DMS153 treated with DMSO at 0.1 percent for 48 hours (cell line): ENCODE results near the gene IMMP1L.

ENCODE experiments used
- DNase-seq: peaks from one replicate; lab custom pipeline; 2025; ENCODE audit not compliant: unreplicated experiment; lab: John Stamatoyannopoulos, UW

IMMP1L gene

DNA sequence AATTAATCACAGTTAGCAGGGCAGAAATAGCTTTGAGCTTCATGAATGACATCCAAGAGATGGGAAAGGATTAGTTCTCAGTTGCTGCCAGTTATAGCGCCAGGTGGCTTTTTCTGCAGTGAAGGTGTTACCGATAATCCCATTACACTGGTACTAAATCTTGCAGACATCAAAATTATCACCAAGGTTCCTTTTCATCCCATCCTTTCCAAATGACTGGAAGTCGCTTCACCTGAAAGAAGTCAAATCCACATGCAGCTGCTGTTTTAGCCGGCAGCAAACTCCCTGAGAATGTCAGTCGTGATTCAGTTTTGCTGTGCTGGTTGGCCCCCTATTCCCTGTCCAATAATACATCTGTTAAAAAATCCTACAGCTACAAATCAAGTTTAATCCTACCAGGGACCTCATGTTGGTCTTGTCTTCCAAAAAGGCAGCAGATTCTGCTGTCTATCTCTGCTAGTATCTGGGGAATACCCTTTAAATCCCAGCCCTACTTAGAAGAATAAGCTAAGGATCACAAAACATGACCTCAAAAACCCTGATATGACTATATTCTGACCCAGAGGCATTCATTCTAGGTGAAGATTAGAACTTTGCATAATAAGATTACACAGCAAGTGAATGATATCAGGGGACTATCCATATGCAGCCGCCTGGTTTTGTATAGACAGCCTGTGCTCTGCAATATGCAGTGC, 31.7 kb downstream of the IMMP1L start:
- no peak for DNase-seq

DNA sequence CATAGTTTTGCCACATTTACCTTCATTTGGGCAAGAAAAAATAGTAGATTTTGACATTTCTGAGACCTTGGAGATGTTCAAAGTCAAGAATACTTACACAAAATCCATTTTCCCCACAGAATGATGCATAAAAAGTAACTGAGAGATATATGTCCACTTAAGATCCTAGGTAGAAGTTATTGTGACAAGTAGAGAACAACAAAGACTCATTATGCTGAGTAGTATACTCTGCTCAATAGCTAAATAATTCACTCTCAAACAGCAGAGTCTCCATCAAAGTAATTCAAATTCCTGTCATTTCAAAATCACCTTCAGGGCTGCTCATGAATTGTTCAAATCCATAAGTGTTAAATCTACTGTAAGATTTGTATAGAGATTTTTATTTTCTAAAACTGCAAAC, 35.3 kb downstream of the IMMP1L start:
- no peak for DNase-seq

DNA sequence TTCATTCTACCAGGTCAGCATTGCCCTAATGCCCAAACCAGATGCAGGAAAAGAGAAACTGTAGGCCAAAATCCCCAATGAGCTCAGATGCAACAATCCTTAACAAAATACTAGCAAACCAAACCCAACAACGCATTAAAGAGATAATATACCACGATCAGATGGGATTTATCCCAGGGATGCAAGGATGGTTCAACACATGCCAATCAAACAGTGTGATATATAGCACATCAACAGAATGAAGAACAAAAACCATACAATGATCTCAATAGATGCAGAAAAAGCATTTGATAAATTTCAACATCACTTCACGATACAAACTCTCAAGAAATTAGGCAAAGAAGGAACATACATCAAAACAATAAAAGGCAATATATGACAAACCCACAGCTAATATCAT, 45.0 kb downstream of the IMMP1L start:
- no peak for DNase-seq

DNA sequence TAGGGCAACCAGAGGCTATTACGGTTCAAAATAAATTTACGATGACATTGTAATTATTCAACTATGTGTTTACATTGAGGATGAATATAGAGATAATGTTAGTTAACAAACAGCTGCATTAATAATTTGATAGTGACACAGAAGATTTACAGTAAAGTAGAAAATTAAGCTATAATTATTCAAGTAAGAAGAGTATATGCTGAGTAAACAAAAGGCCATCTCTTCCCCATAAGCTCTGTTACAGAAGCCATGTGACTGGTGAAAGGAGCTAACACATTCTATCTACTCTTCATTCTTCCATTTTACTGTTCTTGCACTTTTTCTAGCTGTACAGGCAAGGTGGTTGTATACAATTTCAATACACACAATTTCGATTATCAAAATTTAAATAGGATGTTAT, 54.2 kb downstream of the IMMP1L start:
- no peak for DNase-seq

DNA sequence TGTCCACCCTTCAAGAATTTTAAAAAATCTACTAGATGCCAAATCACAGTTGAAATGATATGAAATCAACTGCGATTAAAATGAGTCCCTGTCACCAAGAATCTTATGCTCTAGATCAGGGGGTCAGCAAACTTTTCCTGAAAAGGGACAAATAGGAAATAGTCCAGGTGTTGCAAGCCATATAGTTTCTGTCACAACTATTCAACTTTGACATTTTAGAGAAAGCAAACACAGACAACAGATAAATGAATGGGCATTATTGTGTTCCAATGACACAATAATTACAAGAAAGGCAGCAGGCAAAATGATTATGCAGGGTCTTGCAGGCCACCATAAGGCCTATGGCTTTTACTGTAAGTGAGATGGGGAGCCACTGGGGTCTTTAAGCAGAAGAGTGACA, 58.6 kb downstream of the IMMP1L start:
- no peak for DNase-seq

DNA sequence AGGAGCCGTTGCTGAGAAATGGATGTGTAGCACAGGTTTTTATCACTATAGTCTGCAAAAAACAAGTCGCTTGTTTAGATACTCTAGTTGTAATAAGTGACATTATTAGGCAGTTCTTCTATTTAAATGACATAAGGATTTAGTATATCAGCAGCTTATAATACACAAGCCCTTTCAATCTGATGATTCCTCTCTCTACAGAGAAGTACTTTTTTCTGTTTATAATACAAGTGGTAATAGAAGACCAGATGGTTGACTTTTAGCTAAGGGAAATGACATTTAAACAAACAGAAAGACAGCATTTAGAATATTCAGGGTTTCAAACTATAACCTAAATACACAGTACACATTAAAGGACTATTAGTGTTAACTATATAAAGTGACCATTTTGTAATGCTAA, 60.4 kb downstream of the IMMP1L start:
- DNase-seq: no peak

DNA sequence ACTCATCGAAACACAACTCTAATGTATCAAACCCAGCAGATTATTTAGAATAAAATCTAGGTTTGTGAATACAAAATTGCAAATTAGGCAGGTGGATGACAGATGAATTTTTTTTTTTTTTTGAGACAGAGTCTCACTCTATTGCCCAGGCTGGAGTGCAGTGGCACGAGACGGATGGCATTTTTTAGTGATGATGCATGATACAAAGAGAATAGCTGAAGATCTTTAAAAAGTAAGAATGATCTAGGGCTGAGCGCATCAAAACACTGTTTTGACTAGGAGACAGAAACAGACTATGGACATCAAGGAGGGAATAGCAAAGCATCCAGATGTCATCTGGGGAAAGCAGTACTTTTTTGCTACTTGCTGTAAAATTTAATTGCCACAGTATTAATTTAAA, 63.8 kb downstream of the IMMP1L start:
- DNase-seq: no peak

DNA sequence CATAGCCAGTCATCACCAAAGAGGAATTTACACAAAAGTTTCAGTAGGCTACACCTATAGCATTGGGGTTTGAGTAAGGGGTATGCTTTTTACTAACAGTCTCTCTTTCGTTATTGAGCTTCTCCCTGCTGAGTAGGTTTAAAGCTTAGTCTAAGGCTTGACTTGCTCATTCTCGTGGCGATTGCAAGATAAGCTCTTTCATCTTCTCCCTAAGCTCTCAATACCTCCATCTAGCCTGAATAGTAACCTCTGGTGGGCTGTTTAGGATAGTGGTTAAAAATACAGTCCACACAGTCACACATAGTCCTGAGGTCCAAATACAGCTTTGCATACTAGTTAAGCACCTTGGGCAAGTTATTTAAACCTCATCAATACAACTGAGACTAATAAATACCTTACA, 65.6 kb downstream of the IMMP1L start:
- DNase-seq: no peak

DNA sequence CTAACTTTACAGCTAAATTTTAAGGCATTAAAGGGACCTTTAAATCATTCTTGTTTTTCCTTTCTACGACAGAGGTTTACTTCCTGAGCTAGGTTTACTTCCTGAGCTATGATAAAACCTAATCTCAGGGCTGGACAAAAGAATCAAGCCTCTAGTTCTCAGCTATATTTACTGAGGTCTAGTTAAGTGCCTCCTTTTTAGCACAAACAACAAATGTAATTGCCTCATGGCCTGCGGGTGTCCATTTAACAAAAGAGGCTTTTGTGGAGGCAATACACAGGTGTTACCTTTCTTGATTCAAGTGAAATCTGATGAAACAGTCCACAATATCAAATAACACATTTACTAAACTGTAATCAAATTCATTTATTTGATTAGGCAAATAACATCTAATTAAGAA, 67.3 kb downstream of the IMMP1L start:
- peak; percentile 82 for DNase-seq

DNA sequence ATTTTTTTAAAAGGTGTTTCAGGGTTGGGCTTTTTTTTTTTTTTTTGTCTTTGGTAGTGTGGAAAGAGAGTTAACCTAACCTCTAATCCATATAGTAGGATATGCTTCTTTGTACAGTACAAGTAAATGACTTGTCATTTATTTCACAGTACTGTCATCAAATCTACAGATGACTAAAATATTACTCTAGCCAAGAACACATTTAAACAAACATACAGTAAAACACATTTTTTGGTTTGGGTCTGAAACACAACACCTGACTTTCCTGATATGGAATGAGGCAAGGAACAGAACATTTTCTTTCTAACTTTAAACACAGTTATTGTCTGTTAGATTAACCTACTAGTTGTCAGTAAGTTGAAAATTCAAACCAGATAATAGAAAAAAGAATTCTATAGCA, 68.1 kb downstream of the IMMP1L start:
- DNase-seq: no peak

DNA sequence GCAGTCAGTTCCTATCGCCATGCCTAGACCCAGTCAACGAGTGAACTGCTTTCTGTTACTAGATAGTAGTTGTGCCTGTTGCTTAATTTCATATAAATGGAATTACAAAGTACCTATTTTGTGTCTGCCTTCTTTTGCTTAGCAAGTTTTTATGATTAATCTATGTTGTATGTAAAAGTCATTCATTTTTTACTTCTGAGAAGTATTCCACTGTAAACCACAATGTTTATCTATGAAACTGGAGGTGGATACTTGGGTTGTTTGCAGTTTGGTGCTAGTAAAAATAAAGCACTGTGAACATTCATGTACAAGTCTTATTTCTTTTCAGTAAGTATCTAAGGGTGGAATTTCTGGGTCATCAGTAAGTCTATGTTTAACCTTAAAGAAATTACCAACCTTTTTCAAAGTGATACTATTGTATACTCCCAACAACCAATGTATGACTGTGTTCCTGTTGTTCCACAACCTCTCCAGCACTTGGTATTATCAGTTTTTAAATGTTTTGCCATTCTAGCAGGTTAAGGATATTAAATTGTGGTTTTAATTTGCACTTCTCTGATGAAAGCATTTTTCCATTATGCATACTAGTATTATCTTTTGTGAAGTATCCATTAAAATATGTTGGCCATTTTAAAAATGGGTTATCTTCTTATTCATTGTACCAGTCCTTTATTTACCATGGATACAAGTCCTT, 71.5 kb downstream of the IMMP1L start:
- DNase-seq: no peak

DNA sequence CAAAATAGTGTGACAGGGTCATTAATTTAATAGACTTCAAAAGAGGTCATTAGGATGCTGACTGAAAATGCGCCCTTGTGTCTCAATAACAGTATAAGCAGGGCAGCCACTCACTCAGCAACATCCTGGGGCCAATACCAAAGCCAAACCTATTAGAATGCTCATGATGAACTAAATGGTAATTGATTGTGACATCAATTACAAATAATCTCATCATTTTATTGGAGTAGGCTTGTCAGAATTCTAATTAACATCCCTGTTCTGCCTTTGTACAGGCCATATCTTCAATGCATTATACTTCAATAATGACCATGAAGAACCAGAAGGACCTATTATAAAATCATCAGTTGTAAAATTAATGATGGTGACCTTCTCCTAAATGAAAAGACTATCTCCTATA, 75.6 kb downstream of the IMMP1L start:
- no peak for DNase-seq

DNA sequence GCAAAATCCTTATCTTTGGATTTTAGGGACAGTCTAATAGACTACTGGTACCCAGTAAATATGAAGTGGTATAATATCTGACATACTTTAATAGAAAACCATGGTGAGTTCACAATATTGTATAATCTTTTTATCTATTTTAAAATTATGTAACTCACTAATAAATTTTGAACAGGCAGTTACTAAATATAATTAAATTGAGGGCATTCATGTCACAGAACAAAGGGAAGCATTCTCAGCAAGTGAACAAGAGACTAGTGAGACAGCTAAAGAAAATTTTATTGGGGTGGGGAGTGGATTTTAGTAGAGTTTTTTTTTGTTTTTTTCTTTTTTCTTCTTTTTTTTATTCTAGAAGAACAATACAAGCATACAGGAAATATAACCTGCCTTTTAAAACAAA, 84.8 kb downstream of the IMMP1L start:
- DNase-seq: no peak

DNA sequence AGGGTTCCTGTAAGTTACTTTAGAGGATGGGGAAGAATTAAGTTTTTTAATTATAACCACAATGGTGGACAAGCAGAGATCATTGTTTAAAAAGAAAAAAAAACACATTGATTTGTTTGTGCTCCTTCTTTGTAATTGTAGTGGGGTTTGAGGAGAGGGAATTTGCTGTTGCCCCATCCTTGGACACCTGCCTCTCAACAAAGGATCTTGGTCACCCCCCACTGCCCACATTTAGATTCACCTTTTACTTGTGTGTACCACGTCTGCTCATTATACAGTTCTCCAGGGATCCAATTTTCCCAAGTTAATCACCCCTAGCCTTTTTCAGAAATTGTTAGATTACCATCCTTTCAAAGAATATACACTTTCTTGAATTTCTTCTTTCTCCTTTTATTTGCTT, 86.7 kb downstream of the IMMP1L start:
- DNase-seq: no peak

DNA sequence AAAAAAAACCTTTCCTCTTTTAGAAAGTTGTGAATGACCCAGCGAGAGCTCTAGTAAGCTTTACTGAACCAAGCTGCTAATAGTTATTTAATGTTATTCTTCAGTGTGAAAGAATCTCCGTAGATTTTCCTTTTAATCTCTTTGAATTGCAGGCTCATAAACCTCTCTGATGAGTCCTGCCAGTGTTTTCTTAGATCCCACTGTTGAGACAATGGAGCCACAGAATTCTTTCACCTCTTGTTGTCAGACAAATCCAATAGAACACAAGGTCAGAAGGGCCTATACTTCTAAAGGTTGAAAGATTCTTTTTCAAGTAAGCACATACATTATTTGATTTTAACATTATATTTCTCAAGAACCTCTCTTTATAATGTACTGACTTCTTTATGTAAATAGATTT, 87.6 kb downstream of the IMMP1L start:
- DNase-seq: no peak

DNA sequence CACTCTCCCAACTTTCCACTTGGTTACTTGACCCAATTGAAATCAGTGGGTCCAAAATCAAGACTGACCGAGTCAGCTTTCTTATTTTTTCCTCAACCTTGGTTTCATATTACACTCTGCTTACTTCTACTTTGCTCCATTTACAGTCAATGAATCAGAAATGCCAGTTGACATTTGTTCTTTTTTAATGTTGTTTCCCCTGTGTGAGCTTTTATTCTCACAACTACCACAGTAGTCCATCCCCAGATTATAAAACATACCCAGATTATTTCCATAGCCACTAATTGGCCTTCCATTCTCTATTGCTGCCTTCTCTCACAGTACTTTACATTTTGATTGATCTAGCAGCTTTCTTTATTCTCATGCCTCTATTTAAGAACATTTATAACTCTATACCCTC, 89.8 kb downstream of the IMMP1L start:
- no peak for DNase-seq

DNA sequence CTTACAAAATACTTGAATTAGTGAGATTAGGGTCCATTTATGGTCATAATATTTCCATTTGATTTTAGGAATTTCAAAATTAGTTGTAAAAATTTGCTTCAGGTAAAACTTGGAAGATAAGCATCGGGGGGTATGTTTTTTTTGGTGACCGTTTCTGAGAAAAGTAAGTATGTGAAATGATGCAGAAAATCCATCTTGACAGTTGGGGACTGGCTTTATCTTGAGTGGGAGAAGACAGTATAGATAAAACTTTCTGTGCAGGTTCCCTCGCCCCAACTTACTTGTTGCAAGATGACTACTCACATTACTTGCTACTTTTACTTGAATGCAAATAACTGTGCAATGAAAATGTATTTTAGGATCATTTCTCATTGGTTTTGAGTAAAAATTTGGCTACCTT, 90.3 kb downstream of the IMMP1L start:
- DNase-seq: no peak

DNA sequence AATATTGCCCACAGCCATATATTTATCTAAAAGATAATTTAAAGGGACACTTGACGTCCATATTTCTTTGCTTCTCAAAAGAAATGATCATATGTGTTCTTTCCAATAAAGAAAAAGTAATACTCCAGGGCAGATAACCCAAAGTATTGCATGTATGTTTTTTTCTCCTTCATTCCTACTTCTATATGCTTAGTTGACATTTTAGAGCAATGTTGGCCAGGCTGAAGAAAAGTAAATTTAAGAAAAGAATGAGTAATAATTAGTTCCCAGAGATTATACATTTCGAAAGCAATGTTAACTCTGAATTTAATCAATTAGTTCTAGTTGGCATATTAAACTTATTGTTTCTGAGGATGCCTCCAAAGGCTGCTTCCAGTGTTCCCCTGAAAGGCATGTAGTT, 91.6 kb downstream of the IMMP1L start:
- DNase-seq: no peak

DNA sequence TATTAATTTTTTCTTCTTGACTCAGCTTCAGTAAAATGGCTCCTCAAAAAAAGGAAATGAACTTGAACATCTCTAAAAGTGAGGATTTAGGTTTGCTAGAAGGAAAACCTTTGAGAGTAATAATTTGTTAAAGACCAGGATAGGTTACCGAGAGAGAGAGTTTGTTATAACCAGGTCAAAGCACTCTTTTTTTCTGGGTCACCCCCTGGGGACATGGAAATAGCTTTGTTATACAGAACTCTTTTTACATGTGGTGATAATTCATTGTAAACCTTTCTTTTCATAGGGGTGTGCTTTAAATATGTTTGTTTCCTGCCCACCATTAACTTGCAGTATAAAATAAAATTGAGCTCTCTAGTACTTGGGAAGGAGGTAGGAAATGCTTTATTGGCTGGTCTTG, 92.1 kb downstream of the IMMP1L start:
- DNase-seq: no peak

DNA sequence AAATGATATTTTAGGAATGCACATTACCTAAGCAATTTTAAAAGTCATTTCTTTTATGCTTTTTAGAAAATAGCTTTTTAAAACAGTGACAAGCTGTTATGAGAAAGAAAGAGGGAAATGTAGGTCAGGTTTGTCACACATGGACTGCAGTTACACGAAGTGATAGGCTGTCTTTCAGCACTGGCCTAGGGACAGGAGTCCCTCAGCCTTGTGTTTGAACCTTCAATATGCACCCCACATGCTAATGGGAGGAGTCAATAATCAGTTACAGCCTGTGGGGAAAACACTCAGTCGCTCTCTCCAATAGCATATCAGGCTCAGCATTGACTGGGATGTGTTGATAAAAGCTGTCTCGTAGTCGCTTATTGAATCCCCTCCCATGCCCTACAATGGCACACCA, 94.0 kb downstream of the IMMP1L start:
- no peak for DNase-seq

DNA sequence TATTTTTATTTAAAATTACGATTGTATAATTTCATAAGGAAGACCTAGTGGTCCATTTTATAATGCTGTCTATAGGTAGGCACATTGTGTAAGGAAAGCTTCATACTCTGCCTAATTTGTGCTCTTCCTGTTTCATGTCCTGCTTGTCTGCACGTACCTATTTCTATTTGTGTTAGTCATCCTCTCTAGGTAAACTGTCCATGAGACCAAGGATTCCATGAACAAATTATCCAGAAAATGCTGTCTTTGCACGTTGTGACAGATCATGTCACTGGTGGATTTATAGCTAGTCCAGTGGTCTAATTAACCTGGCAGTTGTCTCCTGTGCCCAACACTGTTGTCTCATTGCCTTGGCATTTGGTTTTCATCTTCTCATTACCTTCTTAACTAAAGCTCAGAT, 95.1 kb downstream of the IMMP1L start:
- DNase-seq: no peak

DNA sequence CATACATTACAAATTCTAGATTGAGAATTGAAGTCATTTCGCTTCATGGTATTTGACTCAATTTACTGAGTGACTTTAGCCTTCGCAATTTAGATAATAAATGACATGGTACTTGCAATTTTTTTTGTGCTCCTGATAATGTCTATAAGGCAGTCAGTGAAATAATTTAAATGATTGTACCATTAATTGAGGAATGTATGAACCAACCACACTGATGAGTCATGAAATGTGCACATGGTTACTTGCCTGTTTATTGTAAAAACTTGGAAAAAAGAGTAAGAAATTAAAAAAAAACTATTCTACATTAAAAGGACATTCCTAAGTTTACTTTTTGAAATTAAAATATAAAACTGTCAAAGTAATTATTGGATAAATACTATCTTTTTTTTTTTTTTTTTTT, 96.5 kb downstream of the IMMP1L start:
- no peak for DNase-seq

DNA sequence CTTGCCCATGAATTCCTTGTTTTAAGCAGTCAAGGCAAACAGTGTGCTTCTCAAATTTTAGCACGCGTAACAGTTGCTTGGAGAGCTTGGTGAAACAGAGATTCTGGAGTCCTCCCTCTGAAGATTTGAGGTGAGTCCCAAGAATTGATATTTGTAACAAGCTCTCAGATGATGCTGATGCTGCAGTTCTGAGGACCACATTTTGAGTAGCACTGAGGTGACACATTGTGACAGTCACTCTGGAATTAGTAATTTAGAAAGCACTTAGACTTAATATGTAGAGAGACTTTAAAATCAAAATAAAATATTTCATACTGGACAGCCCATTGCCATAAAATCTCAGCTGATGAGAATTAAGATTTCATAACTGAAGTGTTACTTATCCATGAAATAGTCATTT, 101.2 kb downstream of the IMMP1L start:
- no peak for DNase-seq
